Right lobe of liver (tissue), 6 donors: Measurements from ENCODE around the gene CIB2. TPM values are rescaled to one million over a fixed set of nuclear protein-coding genes. Genes with fewer than 3 reads are reported as not detected.

Experiments used
- ATAC-seq, 4 donors: fragments of 200-7000 bp; cut with Tn5 transposase; one replicate each; pipeline ENCODE4 v1.9.1; 2020; ENCODE audit warnings: mild to moderate bottlenecking in 4 of 4, moderate library complexity in 4 of 4
- DNase-seq, 3 donors: peaks; one replicate each; pipeline ENCODE4 v3.0.0-alpha.2; 2020
- H3K27ac ChIP-seq, 3 donors: fragments of 200-600 bp; one replicate each; pipeline ENCODE4 v1.8.0; 2022
- H3K27me3 ChIP-seq, 2 donors: fragments of 200-600 bp; one replicate each; pipeline ENCODE4 v1.8.0; 2022
- H3K36me3 ChIP-seq, 4 donors: fragments of 200-600 bp; sonication (generic) in 1 of 4; one replicate each; pipeline versions ENCODE4 v1.5.1 to v1.8.0; 2017 to 2022; ENCODE audit warnings: control low read depth in 1 of 4
- H3K4me1 ChIP-seq, 4 donors: fragments of 200-600 bp; sonication (generic) in 1 of 4; one replicate each; pipeline versions ENCODE4 v1.5.1 to v1.8.0; 2017 to 2022; ENCODE audit warnings: control low read depth in 1 of 4
- H3K4me3 ChIP-seq, 3 donors: fragments of 200-600 bp; one replicate each; pipeline ENCODE4 v1.8.0; 2022
- H3K9me3 ChIP-seq, 4 donors: fragments of 200-600 bp; sonication (generic) in 1 of 4; one replicate each; pipeline versions ENCODE4 v1.5.1 to v1.8.0; 2017 to 2022; ENCODE audit warnings: control low read depth in 1 of 4
- CTCF ChIP-seq, 4 donors: fragments of 200-600 bp in 3 of 4; fragments of 450-650 bp in 1 of 4; IDR thresholded peaks; one replicate each; pipeline versions ENCODE4 v1.5.1 to v1.8.0; 2016 to 2022; ENCODE audit warnings: antibody characterized with exemption in 4 of 4, mild to moderate bottlenecking in 2 of 4
- POLR2A ChIP-seq: fragments of 450-650 bp; IDR thresholded peaks from one replicate; pipeline ENCODE4 v1.6.1; 2017; ENCODE audit warnings: antibody characterized with exemption, mild to moderate bottlenecking
- whole genome bisulfite sequencing: methylation state at CpG from one replicate; pipeline ENCODE4 v1.1.6; 2018; ENCODE audit warnings: low coverage, low lambda C conversion rate; ENCODE audit not compliant: insufficient coverage; ENCODE audit errors: missing lambda C conversion rate; 5-methylcytosine and 5-hydroxymethylcytosine counted together
- intact Hi-C, 2 donors: fragments of 100-400 bp; cut with DNase I; formaldehyde crosslinking; loops; one replicate each; pipeline versions ENCODE4 v1.11.2 to v1.14.1; 2022
- total RNA-seq, 6 experiments: library from RNA; depleted of rRNA in 2 of 6; stranded (reverse); fragments of >200 nt in 2 of 6; fragmentation: NEBNext Ultra II Directional in 3 of 6; extraction: Animal tissue kit (Norgen Biotek cat#: 25700) in 3 of 6; gene quantifications; one replicate each; pipeline versions ENCODE4 v1.1.0 to v1.2.4, GENCODE V29; 2016 to 2023
- donor health status: DM: no; HTN: yes; CAD: no.
- donor health status: DM: no; HTN: no; CAD: no.
- donor health status: DM: no; HTN: no; CAD: no.
- donor health status: DM: no; HTN: yes; CAD: no.
- donor health status: DM: no; HTN: yes; CAD: no.

The CIB2 gene
- total RNA-seq, 6 experiments from 2014 or later, result 0.22 to 1.3 (median 0.74) TPM; not detected in 1

GRCh38 chr15:78065284-78065872 is 65.9 kb downstream of the CIB2 start:
- Histone ChIP-seq H3K27me3 (no peaks in the 10 kb centered on the region), H3K9me3 (no peaks in the 10 kb centered on the region), H3K27ac (peak overlapping the region; percentile 82 to 99 (median 92)), H3K4me1 (peaks cover 0 to 95% (median 40%) of the 10 kb centered on the region in 4 donors), H3K36me3 (no peaks in the 10 kb centered on the region), H3K4me3 (no peak overlapping the region)
- WGBS, result 0% methylated on average over 5 of the region's 5 CpGs
- ATAC-seq (peak; percentile 80 to 91 (median 86)), DNase-seq (peak; percentile 78 to 93 (median 84))
- intact Hi-C loops, result loop anchor here in 1 of 2 donors (10.0 kb wide), 1 partner anchor 61 kb away; no protein-coding TSS in a partner anchor
- TF ChIP-seq POLR2A (peak; percentile 55), CTCF (IDR thresholded peaks at IDR 0.05) (no peak)

GRCh38 chr15:78064544-78064943 is 66.7 kb downstream of the CIB2 start:
- WGBS, result 47% methylated on average over 2 of the region's 2 CpGs
- DNase-seq (no peak), ATAC-seq (peak in 1 of 4 donors; percentile 5)
- TF ChIP-seq POLR2A (no peak), CTCF (IDR thresholded peaks at IDR 0.05) (no peak)
- Histone ChIP-seq H3K4me3 (no peak overlapping the region), H3K9me3 (no peaks in the 10 kb centered on the region), H3K27me3 (no peaks in the 10 kb centered on the region), H3K27ac (peak overlapping the region; percentile 82 to 99 (median 92)), H3K36me3 (no peaks in the 10 kb centered on the region), H3K4me1 (peaks cover 0 to 95% (median 41%) of the 10 kb centered on the region in 4 donors)
- intact Hi-C loops, result loop anchor here in 1 of 2 donors (10.0 kb wide), 1 partner anchor 60 kb away; no protein-coding TSS in a partner anchor

GRCh38 chr15:78063970-78064385 is 67.3 kb downstream of the CIB2 start:
- 31% methylated on average over 5 of the region's 5 CpGs for WGBS
- intact Hi-C loops, result loop anchor here in 1 of 2 donors (10.0 kb wide), 1 partner anchor 59 kb away; no protein-coding TSS in a partner anchor
- Histone ChIP-seq H3K4me1 (peaks cover 0 to 94% (median 38%) of the 10 kb centered on the region in 4 donors), H3K36me3 (no peaks in the 10 kb centered on the region), H3K9me3 (no peaks in the 10 kb centered on the region), H3K27ac (peak overlapping the region; percentile 82 to 99 (median 92)), H3K27me3 (no peaks in the 10 kb centered on the region), H3K4me3 (no peak overlapping the region)
- ATAC-seq, result no peak
- TF ChIP-seq CTCF (IDR thresholded peaks at IDR 0.05), result no peak
- TF ChIP-seq POLR2A, result no peak
- DNase-seq, result peak in 1 of 3 donors; percentile 40

GRCh38 chr15:78063217-78063616 is 68.0 kb downstream of the CIB2 start:
- no peaks in the 10 kb centered on the region for H3K27me3 ChIP-seq
- peak overlapping the region; percentile 82 to 99 (median 92) for H3K27ac ChIP-seq
- no peaks in the 10 kb centered on the region for H3K9me3 ChIP-seq
- H3K36me3 ChIP-seq, result no peaks in the 10 kb centered on the region
- no peak for DNase-seq
- H3K4me1 ChIP-seq, result peaks cover 0 to 87% (median 35%) of the 10 kb centered on the region in 4 donors
- ATAC-seq, result no peak
- no peak overlapping the region for H3K4me3 ChIP-seq
- TF ChIP-seq CTCF (IDR thresholded peaks at IDR 0.05), result no peak
- no peak for TF ChIP-seq POLR2A
- intact Hi-C loops, result loop anchor here in 1 of 2 donors (10.0 kb wide), 1 partner anchor 58 kb away; no protein-coding TSS in a partner anchor
